ENCODE data around the gene TMEM132C.

DNA sequence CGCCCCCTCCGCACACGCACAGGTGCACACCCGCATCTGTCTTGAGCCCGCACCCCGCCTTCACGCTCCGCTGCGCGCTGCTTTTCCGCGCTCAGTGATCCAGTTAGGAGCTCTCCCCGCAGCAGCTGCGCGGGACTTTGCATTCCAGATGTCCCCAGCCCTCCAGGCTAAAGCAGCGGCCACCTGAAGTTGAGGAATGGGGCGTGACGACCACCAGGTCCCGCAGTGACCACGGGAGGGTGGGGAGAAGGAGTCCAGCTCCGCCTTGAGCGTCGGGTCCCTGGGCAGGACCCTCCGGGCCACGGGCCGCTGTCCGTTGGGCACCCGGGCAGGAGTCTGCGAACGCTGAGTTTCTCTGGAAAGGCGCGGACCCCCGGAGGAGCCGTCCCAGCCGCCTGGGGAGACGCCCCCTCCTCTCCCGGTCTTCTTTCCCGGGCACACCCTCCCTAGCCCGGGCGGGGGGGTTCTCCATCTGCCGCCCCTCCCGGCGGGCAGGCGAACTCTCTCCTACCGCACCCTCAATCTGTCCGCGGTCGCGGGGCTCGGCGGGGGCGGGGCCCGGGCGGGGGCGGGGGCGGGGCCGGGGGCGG is 334 bp upstream of the TMEM132C start:
- TF ChIP-seq, protein P1, sequence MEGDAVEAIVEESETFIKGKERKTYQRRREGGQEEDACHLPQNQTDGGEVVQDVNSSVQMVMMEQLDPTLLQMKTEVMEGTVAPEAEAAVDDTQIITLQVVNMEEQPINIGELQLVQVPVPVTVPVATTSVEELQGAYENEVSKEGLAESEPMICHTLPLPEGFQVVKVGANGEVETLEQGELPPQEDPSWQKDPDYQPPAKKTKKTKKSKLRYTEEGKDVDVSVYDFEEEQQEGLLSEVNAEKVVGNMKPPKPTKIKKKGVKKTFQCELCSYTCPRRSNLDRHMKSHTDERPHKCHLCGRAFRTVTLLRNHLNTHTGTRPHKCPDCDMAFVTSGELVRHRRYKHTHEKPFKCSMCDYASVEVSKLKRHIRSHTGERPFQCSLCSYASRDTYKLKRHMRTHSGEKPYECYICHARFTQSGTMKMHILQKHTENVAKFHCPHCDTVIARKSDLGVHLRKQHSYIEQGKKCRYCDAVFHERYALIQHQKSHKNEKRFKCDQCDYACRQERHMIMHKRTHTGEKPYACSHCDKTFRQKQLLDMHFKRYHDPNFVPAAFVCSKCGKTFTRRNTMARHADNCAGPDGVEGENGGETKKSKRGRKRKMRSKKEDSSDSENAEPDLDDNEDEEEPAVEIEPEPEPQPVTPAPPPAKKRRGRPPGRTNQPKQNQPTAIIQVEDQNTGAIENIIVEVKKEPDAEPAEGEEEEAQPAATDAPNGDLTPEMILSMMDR (IDR thresholded peaks at IDR 0.05): no peak
- no peak for TF ChIP-seq POLR2A (IDR thresholded peaks at IDR 0.05)
